Left ventricle myocardium superior (tissue), 1 donor: ENCODE measurements around the gene ARHGAP40. TPM values are rescaled to one million over a fixed set of nuclear protein-coding genes. Genes with fewer than 3 reads are reported as not detected.

Experiments used
- ATAC-seq: fragments of 200-7000 bp; cut with Tn5 transposase; one replicate; pipeline ENCODE4 v1.9.1; 2020; ENCODE audit warnings: mild to moderate bottlenecking, moderate library complexity
- DNase-seq: peaks from one replicate; pipeline ENCODE4 v3.0.0-alpha.2; 2020
- intact Hi-C: fragments of 100-400 bp; cut with micrococcal nuclease; formaldehyde crosslinking; loops from one replicate; pipeline ENCODE4 v1.11.0; 2022
- total RNA-seq: library from RNA; stranded (reverse); fragmentation: NEBNext Ultra II Directional; extraction: Animal tissue kit (Norgen Biotek cat#: 25700); gene quantifications from one replicate; pipeline ENCODE4 v1.2.1, GENCODE V29; 2021
- donor health status: DM: no; HTN: yes; CAD: no; lungs with severe emphysema.

The ARHGAP40 gene
- total RNA-seq, 1 donor from 2014 or later, result not detected

DNA sequence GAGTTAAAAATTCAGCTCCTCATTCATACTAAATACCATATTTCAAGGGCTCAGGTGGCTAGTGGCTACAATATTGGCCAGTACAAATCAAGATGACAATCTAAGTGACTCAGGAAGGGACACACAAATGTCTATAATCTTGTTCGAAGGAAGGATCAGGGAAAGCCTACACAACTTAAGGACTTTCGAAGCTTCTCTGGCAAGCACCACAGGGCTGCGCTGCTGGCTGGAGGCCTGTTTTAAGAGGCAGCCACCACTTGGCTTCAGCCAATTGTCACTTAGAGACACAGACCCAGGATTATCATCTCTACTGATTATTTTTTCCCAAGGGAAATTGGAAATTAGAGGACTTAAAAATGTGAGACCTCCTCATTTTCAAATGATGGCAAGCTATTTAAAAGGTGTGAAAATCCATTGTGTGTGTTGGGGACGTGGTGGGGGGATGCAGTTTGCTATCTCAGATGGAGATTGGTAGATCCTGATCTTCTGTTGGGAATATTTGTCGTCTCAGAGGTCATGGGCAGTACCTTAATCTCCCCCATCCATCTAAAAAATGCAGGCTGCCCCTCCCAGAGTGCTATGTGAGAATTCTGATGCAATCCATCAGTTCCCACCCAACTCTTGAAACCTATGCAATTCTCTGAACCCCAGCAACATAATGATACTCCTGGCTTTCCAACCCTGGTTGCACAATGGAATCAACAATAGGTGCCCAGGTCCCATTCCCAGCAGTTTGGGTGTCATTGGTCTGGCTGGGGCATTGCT lies 11.3 kb downstream of the ARHGAP40 start:
- ATAC-seq, result no peak
- intact Hi-C loops, result no loop called here
- DNase-seq, result no peak

GRCh38 chr20:38615283-38615682 lies 13.7 kb downstream of the ARHGAP40 start:
- no peak for ATAC-seq
- DNase-seq, result no peak
- intact Hi-C loops, result no loop called here

GRCh38 chr20:38616457-38616856 lies 14.8 kb downstream of the ARHGAP40 start:
- no peak for DNase-seq
- ATAC-seq, result no peak
- intact Hi-C loops, result no loop called here

- no peak for DNase-seq
- no peak for ATAC-seq
- intact Hi-C loops, result no loop called here
Measured at GRCh38 chr20:38617011-38617829, 15.6 kb downstream of the ARHGAP40 start.

GRCh38 chr20:38617830-38618196 lies 16.2 kb downstream of the ARHGAP40 start:
- DNase-seq, result no peak
- intact Hi-C loops, result no loop called here
- no peak for ATAC-seq

DNA sequence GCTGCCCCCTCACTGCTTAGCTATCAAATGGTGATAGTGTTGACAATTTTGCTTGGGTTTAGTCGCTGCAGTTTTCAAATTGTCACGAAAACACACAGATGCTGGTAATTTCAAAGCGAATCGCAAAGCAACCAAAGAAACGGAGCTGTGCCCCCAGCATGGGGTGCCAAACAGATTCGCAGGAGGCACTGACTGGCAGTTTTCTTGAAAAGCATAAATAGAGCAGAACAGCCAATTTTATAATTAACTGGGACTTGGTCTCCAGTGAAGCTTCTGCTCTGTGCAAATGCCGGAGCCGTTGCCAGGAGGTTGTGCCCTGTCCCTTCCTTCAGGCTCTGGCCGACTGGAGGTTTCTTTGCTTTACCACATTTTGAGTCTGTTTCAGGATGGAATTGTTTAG lies 18.8 kb downstream of the ARHGAP40 start:
- intact Hi-C loops, result no loop called here
- ATAC-seq, result no peak
- DNase-seq, result no peak

DNA sequence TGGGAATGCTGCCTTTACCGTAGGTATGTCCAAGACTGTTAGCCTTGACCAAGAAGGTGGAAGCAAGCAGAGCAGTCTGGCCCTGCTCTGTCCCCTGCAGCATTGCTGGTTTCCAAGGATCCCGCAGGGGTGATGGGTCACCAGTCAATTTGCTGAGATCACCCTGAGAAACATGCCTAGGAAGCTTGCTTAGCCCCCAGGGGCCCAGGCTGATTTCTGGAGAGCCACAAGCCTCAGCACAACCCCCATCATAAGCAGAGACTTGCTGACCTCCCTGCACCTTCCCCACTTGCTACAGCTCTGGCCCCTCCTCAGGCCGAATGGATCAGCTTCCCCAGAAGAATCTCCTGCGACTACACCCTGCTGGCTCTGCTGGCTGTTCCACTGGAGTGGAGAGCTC lies 21.5 kb downstream of the ARHGAP40 start:
- intact Hi-C loops, result no loop called here
- ATAC-seq, result no peak
- DNase-seq, result no peak

GRCh38 chr20:38624084-38624483 lies 22.5 kb downstream of the ARHGAP40 start:
- ATAC-seq (no peak), DNase-seq (no peak)
- intact Hi-C loops, result no loop called here

- intact Hi-C loops, result no loop called here
- ATAC-seq (no peak), DNase-seq (no peak)
Measured at GRCh38 chr20:38625896-38626295, 24.3 kb downstream of the ARHGAP40 start.

DNA sequence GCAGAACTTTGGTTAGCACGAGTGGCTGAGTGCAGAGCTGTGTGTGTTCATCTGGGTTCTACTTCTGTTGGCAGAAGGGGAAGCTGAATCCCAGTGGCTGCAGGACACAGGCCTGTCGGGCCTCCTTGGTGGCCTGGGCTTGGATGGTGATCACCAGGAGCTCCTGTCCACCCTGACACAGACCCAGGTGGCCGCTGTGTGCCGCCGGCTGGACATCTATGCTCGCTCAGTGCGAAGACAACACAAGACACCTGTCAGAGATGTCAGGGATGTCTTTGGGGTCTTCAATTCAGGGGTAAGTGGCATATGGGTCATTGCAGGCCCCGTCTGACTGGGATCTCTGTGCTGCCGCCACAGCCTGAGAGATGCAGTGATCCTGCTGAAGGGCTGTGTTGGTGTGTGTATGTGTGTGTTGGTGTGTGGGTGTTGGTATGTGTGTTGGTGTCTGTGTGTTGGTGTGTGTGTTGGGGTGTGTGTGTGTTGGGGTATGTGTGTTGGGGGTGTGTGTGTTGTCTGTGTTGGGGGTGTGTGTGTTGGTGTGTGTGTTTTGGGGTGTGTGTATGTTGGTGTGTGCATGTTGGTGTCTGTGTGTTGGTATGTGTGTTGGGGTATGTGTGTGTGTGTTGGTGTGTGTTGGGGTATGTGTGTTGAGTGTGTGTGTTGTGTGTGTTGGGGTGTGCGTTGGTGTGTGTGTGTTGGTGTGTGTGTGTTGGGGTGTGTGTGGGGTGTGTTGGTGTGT lies 25.5 kb downstream of the ARHGAP40 start:
- intact Hi-C loops, result no loop called here
- no peak for ATAC-seq
- no peak for DNase-seq

GRCh38 chr20:38628580-38629470 lies 27.2 kb downstream of the ARHGAP40 start:
- DNase-seq (no peak), ATAC-seq (no peak)
- intact Hi-C loops, result no loop called here

- intact Hi-C loops, result no loop called here
- no peak for DNase-seq
- no peak for ATAC-seq
Measured at GRCh38 chr20:38629979-38630378, 28.4 kb downstream of the ARHGAP40 start.

DNA sequence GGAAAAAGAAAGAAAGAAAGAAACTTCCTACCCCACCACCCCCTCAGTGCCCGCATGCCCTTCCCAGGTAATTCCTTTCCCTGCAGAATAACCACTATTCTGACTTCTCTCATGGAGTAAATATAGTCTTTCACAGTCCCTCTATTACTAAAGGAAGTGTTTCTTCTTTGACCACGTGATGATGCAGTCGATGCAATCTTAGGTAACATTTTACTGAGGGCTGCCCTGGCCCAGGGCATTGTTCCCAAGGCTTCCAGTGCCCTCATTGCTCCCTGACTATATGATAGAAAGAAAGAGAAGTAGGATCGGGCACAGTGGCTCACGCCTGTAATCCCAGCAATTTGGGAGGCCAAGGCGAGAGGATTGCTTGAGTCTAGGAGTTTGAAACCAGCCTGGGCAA lies 29.1 kb downstream of the ARHGAP40 start:
- no peak for ATAC-seq
- intact Hi-C loops, result no loop called here
- no peak for DNase-seq

DNA sequence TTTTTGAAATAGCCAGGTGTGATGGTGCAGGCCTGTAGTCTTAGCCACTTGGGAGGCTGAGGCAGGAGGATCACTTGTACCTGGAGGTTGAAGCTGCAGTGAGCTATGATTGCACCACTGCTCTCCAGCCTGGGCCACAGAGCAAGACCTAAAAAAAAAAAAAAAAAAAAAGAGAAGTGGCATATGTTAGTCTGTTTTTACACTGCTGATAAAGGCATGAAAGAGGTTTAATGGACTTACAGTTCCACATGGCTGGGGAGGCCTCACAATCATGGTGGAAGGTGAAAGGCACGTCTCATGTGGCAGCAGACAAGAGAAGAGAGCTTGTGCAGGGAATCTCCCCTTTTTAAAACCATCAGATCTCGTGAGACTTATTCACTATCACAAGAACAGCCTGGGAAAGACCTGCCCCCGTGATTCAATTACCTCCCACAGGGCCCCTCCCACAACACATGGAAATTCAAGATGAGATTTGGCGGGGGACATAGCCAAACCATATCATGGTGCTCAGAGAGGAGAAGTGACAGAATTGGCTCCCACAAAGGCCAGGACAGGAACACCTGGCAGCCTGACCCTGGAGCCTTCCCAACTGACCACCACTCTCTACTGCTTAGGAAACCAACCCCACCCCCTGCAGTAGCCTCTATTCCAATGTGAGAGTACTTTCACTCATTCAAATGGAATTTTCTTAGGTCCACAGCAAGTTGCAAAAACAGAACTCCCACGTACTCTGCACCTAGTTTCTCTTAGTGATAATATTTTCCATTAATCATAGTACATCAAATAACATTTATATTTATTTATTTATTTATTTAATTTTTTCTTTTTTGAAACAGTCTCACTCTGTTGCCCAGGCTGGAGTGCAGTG lies 29.8 kb downstream of the ARHGAP40 start:
- intact Hi-C loops, result no loop called here
- no peak for ATAC-seq

DNA sequence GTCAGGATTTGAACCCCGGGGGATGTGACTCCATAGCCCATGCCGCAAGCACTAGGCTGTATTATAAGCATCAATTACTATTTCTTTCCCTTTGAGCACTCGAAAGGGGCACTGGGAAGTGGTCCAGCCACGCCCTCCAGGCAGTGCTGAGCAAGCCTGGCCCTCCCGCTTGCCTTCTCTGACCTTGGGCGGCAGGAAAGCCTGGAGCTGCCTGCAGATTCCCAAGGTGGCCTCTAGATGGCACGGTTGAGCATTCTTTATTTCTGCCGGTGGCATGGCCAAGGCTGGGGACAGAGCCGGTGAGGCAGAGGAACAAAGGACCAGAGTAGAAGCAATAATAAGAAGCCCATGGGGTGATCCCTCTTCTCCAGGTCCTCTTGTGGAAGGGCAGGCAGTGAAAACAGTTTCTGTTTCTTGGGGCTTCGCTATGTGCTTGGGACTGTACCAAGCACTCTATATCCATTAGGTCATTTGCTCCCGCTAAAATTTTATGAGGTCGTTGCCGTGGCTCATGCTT lies 32.0 kb downstream of the ARHGAP40 start:
- ATAC-seq, result peak; percentile 72

More for the DNA sequence above, 29.8 kb downstream of the ARHGAP40 start:
- no peak for DNase-seq

GRCh38 chr20:38635721-38636288 lies 34.2 kb downstream of the ARHGAP40 start:
- intact Hi-C loops, result no loop called here
- DNase-seq (no peak), ATAC-seq (no peak)

More for the DNA sequence above, 32.0 kb downstream of the ARHGAP40 start:
- intact Hi-C loops, result no loop called here
- DNase-seq, result peak; percentile 52

DNA sequence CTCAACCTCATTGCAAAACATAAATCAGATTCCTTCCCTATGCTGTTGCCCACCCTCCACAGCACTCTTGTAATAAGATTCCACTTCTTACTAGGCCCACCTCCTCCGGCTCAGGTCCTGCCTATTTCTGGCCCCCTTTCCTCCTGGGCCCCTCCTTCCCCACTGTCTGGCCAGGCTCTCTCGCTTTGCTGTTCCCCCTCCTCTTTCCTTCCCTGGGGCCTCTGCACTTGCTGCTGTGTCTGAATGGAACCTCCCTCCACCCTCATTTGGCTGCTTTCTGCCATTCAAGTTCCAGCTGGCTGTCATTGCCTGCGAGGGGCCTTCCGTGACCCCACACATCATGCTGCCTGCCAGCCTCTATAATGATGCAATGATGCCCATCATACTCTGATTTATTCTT lies 38.9 kb downstream of the ARHGAP40 start:
- intact Hi-C loops, result no loop called here
- DNase-seq, result no peak
- ATAC-seq, result no peak

- DNase-seq (no peak), ATAC-seq (no peak)
- intact Hi-C loops, result no loop called here
Measured at GRCh38 chr20:38642498-38642897, 40.9 kb downstream of the ARHGAP40 start.
